Measurements from ENCODE around the gene STAC3.
A peak's percentile ranks its signal among the peaks of the same experiment; 100 is the strongest.

The STAC3 gene

GRCh38 chr12:57222286-57223190 is 28.4 kb downstream of the STAC3 start:
- no peak for DNase-seq

- no peak for DNase-seq
Observed at GRCh38 chr12:57221169-57221917, 29.6 kb downstream of the STAC3 start.

GRCh38 chr12:57220770-57221168 is 30.2 kb downstream of the STAC3 start:
- DNase-seq: no peak

- no peak for DNase-seq
Observed at GRCh38 chr12:57219993-57220754, 30.8 kb downstream of the STAC3 start.

- no peak for DNase-seq
Observed at GRCh38 chr12:57219205-57219992, 31.6 kb downstream of the STAC3 start.

- DNase-seq: no peak
Observed at GRCh38 chr12:57218030-57218853, 32.7 kb downstream of the STAC3 start.

- DNase-seq: peak in 1 of 2 experiments; percentile 30
Observed at GRCh38 chr12:57216921-57217879, 33.8 kb downstream of the STAC3 start.

GRCh38 chr12:57216014-57216911 is 34.7 kb downstream of the STAC3 start, which contains the start of gene NXPH4:
Gene NXPH4 (plus strand): TSS chr12:57216794. CDS start chr12:57216970, 176 bp downstream.
- DNase-seq: peak; percentile 62

- DNase-seq: peak in 1 of 2 experiments; percentile 46
Observed at GRCh38 chr12:57215668-57216013, 35.3 kb downstream of the STAC3 start.

GRCh38 chr12:57215065-57215464 is 35.9 kb downstream of the STAC3 start:
- peak in 1 of 2 experiments; percentile 14 for DNase-seq

GRCh38 chr12:57214398-57214781 is 36.6 kb downstream of the STAC3 start:
- DNase-seq: peak; percentile 73 to 79

- peak in 1 of 2 experiments; percentile 11 for DNase-seq
Observed at GRCh38 chr12:57213763-57214397, 37.1 kb downstream of the STAC3 start.

GRCh38 chr12:57213058-57213715 is 37.8 kb downstream of the STAC3 start:
- DNase-seq: peak; percentile 89 to 90

GRCh38 chr12:57212701-57213057 is 38.3 kb downstream of the STAC3 start:
- DNase-seq: no peak

- no peak for DNase-seq
Observed at GRCh38 chr12:57211791-57212700, 38.9 kb downstream of the STAC3 start.

- no peak for DNase-seq
Observed at GRCh38 chr12:57210926-57211692, 39.9 kb downstream of the STAC3 start.
